ENCODE data around the gene SYNDIG1. TPM values are rescaled to one million over a fixed set of nuclear protein-coding genes. Genes with fewer than 3 reads are reported as not detected.

Gene SYNDIG1
- total RNA-seq, 1 donor from 2014 or later, result 5.6 TPM

DNA sequence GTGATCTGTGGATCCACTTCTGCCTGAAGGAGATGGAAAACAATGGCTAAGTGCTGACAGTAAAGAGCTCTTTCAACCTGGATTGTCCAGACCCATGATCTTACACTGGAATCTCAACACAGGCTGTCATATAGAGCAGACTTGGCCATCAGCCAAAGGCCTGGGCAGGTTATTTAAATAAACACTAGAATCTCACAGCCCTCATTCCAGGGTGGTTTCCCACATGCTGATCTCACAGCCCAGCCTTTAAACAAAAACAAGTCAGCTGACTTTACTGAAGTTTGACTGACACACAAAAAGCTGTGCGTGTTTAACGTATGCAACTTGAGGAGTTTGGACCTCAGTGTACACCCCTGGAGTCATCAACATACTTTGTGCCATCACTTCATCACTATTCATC is 28.4 kb downstream of the SYNDIG1 start:
- TF ChIP-seq, protein P1, sequence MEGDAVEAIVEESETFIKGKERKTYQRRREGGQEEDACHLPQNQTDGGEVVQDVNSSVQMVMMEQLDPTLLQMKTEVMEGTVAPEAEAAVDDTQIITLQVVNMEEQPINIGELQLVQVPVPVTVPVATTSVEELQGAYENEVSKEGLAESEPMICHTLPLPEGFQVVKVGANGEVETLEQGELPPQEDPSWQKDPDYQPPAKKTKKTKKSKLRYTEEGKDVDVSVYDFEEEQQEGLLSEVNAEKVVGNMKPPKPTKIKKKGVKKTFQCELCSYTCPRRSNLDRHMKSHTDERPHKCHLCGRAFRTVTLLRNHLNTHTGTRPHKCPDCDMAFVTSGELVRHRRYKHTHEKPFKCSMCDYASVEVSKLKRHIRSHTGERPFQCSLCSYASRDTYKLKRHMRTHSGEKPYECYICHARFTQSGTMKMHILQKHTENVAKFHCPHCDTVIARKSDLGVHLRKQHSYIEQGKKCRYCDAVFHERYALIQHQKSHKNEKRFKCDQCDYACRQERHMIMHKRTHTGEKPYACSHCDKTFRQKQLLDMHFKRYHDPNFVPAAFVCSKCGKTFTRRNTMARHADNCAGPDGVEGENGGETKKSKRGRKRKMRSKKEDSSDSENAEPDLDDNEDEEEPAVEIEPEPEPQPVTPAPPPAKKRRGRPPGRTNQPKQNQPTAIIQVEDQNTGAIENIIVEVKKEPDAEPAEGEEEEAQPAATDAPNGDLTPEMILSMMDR (IDR thresholded peaks at IDR 0.05), result no peak

DNA sequence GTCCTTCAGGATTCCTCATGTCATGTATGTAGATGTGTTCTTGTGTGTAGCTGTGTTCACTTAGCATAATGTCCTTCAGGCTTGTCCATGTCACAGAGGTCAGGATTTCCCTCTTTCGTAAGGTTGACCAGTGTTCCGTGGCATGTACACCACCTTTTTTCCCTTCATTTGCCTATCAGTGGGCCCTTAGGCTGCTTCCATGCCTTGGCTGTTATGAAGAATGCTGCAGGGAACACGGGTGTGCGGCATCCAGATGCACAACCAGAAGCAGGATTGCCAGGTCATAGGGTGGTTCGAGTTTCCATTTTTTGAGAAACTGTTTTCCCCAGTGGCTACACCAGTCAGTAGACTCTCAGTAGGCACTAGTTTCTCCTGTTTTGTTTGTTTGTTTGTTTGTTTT is 29.2 kb downstream of the SYNDIG1 start:
- H3K36me3 Mint-ChIP-seq (ENCODE audit: low read depth), result no peaks in the 10 kb centered on the region
- no peak for DNase-seq (ENCODE audit: low spot score)
- no peak overlapping the region for H3K27ac Mint-ChIP-seq (ENCODE audit: unreplicated experiment)
- H3K4me3 Mint-ChIP-seq (ENCODE audit: unreplicated experiment), result no peak overlapping the region
- TF ChIP-seq, protein P1 (IDR thresholded peaks at IDR 0.05), result no peak
- H3K27me3 Mint-ChIP-seq (ENCODE audit: low read depth), result peaks cover 2% of the 10 kb centered on the region
- H3K4me1 Mint-ChIP-seq (ENCODE audit: low read depth), result peaks cover 36% of the 10 kb centered on the region
- H3K9me3 Mint-ChIP-seq (ENCODE audit: low read depth), result no peaks in the 10 kb centered on the region

More for the DNA sequence above, 28.4 kb downstream of the SYNDIG1 start:
- Mint-ChIP-seq H3K4me1 (ENCODE audit: low read depth) (peaks cover 28% of the 10 kb centered on the region), H3K27me3 (ENCODE audit: low read depth) (peaks cover 2% of the 10 kb centered on the region), H3K4me3 (ENCODE audit: unreplicated experiment) (no peak overlapping the region), H3K36me3 (ENCODE audit: low read depth) (no peaks in the 10 kb centered on the region), H3K9me3 (ENCODE audit: low read depth) (no peaks in the 10 kb centered on the region), H3K27ac (ENCODE audit: unreplicated experiment) (peak overlapping the region; percentile 78)
- no peak for DNase-seq (ENCODE audit: low spot score)

DNA sequence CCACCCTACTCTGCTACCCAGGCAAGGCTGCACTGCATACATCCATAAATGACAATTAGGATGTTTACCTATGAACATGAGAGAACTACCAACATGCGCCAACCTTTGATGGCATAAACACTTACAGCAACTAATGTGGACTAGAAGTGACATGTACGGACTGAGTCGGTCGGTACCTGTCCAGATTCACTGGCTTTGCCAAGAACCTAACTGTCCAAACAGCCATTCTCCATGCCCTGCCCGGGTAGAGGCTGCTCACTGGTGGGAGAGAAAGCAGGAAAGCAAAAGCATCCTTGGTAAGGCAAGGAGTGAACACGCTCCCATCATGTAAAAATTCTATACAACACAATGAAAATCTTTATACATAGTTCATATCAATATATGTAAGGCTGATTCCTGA is 30.0 kb downstream of the SYNDIG1 start:
- Mint-ChIP-seq H3K27ac (ENCODE audit: unreplicated experiment) (no peak overlapping the region), H3K4me1 (ENCODE audit: low read depth) (peaks cover 44% of the 10 kb centered on the region), H3K4me3 (ENCODE audit: unreplicated experiment) (no peak overlapping the region), H3K27me3 (ENCODE audit: low read depth) (no peaks in the 10 kb centered on the region), H3K36me3 (ENCODE audit: low read depth) (no peaks in the 10 kb centered on the region), H3K9me3 (ENCODE audit: low read depth) (no peaks in the 10 kb centered on the region)
- TF ChIP-seq, protein P1 (IDR thresholded peaks at IDR 0.05), result no peak
- no peak for DNase-seq (ENCODE audit: low spot score)

DNA sequence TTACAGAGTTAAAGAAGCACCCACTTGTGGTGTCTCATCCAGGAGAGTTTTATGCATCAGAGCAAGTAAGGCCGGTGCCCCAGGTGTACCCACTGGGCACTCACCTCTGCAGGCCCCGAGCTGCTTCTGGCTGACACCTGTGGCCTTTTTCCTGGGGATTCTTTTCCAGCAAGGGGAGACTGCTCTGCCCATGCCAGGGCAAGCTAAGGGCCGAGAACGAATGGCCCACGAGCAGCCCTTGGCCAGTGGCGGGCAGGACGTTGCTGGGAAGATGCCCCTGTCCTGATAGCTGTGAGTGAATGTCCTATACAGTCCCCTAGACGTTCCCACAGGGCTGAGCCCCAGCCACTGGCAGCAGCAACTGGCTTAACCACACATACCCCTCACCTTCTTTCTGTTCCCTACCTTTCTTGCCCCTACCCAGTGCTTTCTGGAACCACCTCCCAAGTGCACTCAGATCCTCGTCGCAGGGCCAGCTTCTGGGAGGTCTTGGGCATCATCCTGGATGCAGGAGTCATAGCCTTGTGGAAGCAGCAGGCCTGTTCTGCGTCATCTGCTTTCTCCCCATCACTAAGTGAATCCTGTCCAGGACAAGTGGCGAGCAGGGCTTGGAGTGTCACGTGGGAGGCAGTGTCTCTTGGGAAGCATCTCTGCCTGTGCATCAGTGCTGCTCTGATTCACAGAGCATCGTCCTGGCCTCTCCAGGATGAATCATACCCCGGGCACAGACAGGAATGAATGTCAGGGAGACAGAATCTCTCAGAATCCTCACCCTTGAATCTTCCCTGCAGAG is 32.5 kb downstream of the SYNDIG1 start:
- TF ChIP-seq, protein P1 (IDR thresholded peaks at IDR 0.05), result no peak

DNA sequence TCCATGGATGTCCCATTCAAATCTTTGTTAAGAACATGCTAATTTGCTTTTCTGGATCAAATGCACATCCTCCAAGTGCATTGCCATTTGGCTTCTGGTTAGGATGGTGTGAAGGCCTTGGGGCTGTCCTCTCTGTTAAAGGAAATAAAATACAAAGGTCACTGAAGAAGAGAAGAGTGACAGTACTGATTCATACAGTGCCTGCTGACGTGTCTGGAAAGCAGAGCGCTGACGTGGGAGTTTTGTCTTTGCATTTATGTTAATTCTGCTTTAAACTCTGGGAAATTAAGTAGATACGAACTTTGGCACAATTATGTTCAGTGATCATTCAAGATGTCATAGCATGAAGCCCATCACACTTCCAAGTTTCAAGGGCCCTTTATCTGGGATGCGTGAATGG is 33.2 kb downstream of the SYNDIG1 start:
- H3K4me3 Mint-ChIP-seq (ENCODE audit: unreplicated experiment), result no peak overlapping the region
- peaks cover 43% of the 10 kb centered on the region for H3K4me1 Mint-ChIP-seq (ENCODE audit: low read depth)
- H3K9me3 Mint-ChIP-seq (ENCODE audit: low read depth), result no peaks in the 10 kb centered on the region
- H3K27me3 Mint-ChIP-seq (ENCODE audit: low read depth), result no peaks in the 10 kb centered on the region
- H3K27ac Mint-ChIP-seq (ENCODE audit: unreplicated experiment), result peak overlapping the region; percentile 96
- DNase-seq (ENCODE audit: low spot score), result no peak
- H3K36me3 Mint-ChIP-seq (ENCODE audit: low read depth), result no peaks in the 10 kb centered on the region
- TF ChIP-seq, protein P1 (IDR thresholded peaks at IDR 0.05), result no peak

More for the DNA sequence above, 32.5 kb downstream of the SYNDIG1 start:
- Mint-ChIP-seq H3K4me1 (ENCODE audit: low read depth) (peaks cover 46% of the 10 kb centered on the region), H3K36me3 (ENCODE audit: low read depth) (no peaks in the 10 kb centered on the region), H3K9me3 (ENCODE audit: low read depth) (no peaks in the 10 kb centered on the region), H3K4me3 (ENCODE audit: unreplicated experiment) (peak overlapping the region; percentile 38), H3K27ac (ENCODE audit: unreplicated experiment) (peak overlapping the region; percentile 96), H3K27me3 (ENCODE audit: low read depth) (no peaks in the 10 kb centered on the region)
- no peak for DNase-seq (ENCODE audit: low spot score)
